HL-60 (cell line): Measurements from ENCODE around the gene CCK.

ENCODE experiments used
- DNase-seq, 2 experiments: peaks; one replicate each; pipeline ENCODE4 v3.0.0-alpha.2; 2010 to 2020; ENCODE audit warnings: low read depth in 1 of 2, low spot score in 1 of 2
- H3K27ac ChIP-seq: fragments of 250-450 bp; sonication (Bioruptor Pico); replicated peaks from 2 replicates; pipeline ENCODE4 v1.5.1; 2020; ENCODE audit warnings: mild to moderate bottlenecking, moderate library complexity
- H3K27me3 ChIP-seq: fragments of 250-450 bp; sonication (Bioruptor Pico); 2 replicates; pipeline ENCODE4 v1.5.1; 2021; ENCODE audit warnings: mild to moderate bottlenecking, moderate library complexity; ENCODE audit not compliant: insufficient read depth, poor library complexity, severe bottlenecking
- H3K4me3 ChIP-seq: replicated peaks from 2 replicates; pipeline ENCODE4 v1.5.1; 2011; ENCODE audit warnings: mild to moderate bottlenecking, control low read depth, low read length; ENCODE audit not compliant: insufficient read depth
- GABPA ChIP-seq: IDR thresholded peaks from 2 replicates; pipeline ENCODE4 v1.6.1; 2012; ENCODE audit warnings: low read depth
- POLR2AphosphoS5 ChIP-seq: IDR thresholded peaks from 2 replicates; pipeline ENCODE4 v1.6.1; 2012; ENCODE audit warnings: low read depth
- REST ChIP-seq: IDR thresholded peaks from 2 replicates; pipeline ENCODE4 v1.6.1; 2012; ENCODE audit warnings: low read depth; ENCODE audit not compliant: insufficient replicate concordance
- SPI1 ChIP-seq: IDR thresholded peaks from 2 replicates; pipeline ENCODE4 v1.6.1; 2012; ENCODE audit warnings: low read depth, mild to moderate bottlenecking, borderline replicate concordance
- TF ChIP-seq, protein P1 (sequence below): IDR thresholded peaks from one replicate; pipeline ENCODE4 v1.5.1; 2011; ENCODE audit warnings: low read length, control low read depth, inconsistent platforms; ENCODE audit not compliant: insufficient read depth

Gene CCK

GRCh38 chr3:42306499-42306898 lies 40.5 kb upstream of the CCK start:
- no peak overlapping the region for H3K4me3 ChIP-seq
- TF ChIP-seq POLR2AphosphoS5: no peak
- no peak for TF ChIP-seq GABPA
- TF ChIP-seq, protein P1, sequence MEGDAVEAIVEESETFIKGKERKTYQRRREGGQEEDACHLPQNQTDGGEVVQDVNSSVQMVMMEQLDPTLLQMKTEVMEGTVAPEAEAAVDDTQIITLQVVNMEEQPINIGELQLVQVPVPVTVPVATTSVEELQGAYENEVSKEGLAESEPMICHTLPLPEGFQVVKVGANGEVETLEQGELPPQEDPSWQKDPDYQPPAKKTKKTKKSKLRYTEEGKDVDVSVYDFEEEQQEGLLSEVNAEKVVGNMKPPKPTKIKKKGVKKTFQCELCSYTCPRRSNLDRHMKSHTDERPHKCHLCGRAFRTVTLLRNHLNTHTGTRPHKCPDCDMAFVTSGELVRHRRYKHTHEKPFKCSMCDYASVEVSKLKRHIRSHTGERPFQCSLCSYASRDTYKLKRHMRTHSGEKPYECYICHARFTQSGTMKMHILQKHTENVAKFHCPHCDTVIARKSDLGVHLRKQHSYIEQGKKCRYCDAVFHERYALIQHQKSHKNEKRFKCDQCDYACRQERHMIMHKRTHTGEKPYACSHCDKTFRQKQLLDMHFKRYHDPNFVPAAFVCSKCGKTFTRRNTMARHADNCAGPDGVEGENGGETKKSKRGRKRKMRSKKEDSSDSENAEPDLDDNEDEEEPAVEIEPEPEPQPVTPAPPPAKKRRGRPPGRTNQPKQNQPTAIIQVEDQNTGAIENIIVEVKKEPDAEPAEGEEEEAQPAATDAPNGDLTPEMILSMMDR: no peak
- no peak for TF ChIP-seq SPI1
- TF ChIP-seq REST: no peak
- DNase-seq: no peak
- no peak overlapping the region for H3K27ac ChIP-seq
- no peaks in the 10 kb centered on the region for H3K27me3 ChIP-seq

DNA sequence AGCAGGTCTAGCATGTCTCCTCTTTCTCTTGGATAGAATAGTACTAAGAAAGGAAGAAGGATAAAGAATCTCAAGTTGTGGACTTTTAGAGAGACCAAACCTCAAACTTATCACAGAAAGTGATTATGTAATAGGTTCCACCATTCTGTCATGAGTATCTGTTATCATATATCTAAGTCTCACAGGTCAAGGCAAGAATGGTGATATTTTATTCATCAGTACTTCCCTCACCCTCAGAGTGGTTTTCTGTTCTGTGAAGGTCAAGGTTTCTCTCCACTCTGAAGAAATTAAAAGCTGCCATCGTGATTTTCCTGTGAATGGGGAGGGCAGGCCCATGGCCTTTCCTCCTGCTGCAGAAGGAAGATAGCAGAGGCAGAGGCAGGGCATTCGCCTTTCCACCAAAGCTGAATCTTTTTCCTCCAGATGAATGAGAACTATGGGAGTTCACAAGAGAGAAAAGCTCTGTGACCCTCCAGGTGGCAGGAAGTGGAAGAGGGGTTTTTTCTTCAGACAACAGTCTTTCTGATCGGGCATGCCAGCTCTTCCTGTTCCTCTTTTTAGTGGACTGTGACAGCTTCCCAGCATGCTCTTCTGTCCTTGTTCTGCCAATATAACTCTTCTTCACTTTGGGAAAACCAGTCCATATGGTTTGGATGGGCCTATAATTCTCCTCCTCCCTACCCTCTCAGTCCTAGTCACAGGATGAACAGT lies 37.1 kb upstream of the CCK start:
- peak in 1 of 2 experiments; percentile 30 for DNase-seq
- peak; percentile 93 for TF ChIP-seq SPI1
- TF ChIP-seq, protein P1: no peak
- H3K27me3 ChIP-seq: no peaks in the 10 kb centered on the region
- no peak overlapping the region for H3K4me3 ChIP-seq
- no peak overlapping the region for H3K27ac ChIP-seq

DNA sequence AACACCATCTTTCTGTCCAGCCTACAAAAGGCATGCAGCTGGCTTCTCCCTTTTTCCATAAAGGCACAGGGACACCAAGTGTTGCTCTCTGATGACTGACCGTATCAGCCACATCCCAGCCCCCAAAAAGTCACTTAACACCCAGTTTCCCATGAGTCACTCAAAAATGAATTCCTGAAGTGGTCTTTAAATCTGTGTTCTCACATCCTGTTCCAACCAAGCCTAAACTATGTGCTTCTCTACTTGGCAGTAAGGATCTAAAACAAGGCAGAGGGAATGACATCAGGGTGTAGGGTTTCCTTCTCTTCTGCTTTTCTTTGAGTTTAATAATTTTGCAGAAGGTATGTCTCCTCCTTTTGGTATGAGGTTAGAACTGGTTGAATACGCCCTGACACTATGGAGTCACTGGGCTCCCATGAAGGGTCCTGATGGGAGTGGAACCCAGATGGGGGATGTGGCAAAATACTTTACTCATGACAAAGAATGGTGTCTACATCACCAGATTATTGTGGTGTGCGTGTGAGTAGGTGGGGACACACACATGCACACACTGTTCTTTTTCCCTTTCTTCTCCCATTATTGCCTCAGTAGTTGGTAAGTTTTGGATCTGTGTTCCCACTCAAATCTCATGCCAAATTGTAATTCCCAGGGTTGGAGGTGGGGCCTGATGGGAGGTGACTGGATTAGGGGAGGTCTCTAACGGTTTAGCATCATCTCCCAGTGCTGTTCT lies 35.6 kb upstream of the CCK start:
- no peak for DNase-seq
- TF ChIP-seq POLR2AphosphoS5 (no peak), GABPA (no peak), SPI1 (no peak), REST (no peak)
- TF ChIP-seq, protein P1: no peak
- Histone ChIP-seq H3K27ac (no peak overlapping the region), H3K27me3 (no peaks in the 10 kb centered on the region), H3K4me3 (no peak overlapping the region)

DNA sequence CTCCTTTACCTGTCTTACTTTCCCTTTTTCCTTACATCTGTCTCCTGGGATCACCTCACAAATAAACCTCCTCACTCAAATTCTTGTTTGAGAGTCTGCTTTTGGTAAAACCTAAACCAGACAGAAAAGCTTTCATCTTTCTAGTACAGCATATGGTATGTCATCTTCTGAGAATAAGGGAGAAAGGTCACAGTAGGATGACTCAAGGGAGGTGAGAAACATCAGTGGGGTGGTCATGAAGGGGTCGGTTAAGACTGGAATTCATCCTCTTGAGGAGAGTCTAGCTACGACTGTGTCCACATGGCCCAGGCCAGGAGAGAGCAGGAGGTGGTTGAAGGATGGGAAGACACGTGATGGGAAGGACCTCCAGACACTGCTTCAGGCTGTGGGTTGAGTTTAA lies 34.8 kb upstream of the CCK start:
- DNase-seq: no peak
- Histone ChIP-seq H3K4me3 (no peak overlapping the region), H3K27me3 (no peaks in the 10 kb centered on the region), H3K27ac (no peak overlapping the region)
- TF ChIP-seq REST (no peak), GABPA (no peak), SPI1 (no peak), POLR2AphosphoS5 (no peak)
- TF ChIP-seq, protein P1: no peak
